Activated gamma-delta T cell (primary cell): Measurements from ENCODE around the gene NUDCD2.
"Not testable (repeated sequence)": the region's sequence is repeated elsewhere in the genome, so short reads cannot be mapped to it uniquely, and the experiment has no call there.

ENCODE experiments used
- DNase-seq: peaks from one replicate; lab custom pipeline; 2025; lab: John Stamatoyannopoulos, UW

Gene NUDCD2

DNA sequence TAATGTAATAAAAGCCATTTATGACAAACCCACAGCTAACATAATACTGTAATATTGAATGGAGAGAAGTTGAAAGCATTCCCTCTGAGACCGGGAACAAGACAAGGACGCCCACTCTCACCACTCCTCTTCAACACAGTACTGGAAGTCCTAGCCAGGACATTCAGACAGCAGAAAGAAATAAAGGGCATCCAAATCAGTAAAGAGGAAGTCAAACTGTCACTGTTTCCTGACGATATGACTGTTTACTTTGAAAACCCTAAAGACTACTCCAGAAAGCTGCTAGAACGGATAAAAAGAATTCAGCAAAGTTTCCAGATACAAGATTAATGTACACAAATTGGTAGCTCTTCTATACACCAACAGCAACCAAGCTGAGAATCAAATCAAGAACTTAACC, 33.8 kb downstream of the NUDCD2 start:
- not testable (repeated sequence) for DNase-seq

DNA sequence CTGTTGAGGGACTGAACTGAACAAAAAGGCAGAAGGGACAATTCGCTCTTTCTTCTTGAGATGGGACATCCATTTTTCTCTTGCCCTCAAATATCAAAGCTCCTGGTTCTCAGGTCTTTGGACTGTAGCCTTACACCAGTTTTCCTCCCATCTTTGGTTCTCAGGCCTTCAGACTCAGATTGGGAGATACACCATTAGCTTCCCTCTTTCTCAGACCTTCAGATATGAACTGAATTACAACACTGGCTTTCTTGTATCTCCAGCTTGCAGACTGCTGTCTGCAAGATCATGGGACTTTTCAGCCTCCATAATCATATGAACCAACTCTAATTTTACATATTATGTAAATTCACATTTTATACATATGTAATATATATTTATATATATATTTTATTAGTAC, 35.1 kb downstream of the NUDCD2 start:
- DNase-seq, result no peak

GRCh38 chr5:163415673-163416072, 44.2 kb downstream of the NUDCD2 start:
- not testable (repeated sequence) for DNase-seq

DNA sequence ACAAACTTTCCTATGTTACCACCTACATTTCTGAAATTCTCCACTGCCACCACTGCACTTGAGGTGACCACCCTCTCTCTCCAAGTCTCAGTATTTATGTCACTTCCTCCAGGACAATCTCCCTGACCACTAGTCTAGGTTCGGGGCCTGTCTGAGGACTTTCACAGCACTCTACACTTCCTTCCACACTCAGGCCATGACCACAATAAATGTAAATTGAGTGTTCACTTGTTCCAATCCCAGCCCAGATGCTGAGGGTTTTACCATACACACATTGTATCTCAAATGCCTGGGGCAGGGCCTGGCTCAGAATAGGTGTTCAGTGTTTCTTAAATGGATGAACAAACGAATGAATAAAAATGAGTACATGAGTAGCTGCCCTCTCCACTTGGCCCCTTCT, 49.4 kb downstream of the NUDCD2 start:
- no peak for DNase-seq

- DNase-seq, result no peak
Observed at GRCh38 chr5:163409384-163409783, 50.5 kb downstream of the NUDCD2 start.

DNA sequence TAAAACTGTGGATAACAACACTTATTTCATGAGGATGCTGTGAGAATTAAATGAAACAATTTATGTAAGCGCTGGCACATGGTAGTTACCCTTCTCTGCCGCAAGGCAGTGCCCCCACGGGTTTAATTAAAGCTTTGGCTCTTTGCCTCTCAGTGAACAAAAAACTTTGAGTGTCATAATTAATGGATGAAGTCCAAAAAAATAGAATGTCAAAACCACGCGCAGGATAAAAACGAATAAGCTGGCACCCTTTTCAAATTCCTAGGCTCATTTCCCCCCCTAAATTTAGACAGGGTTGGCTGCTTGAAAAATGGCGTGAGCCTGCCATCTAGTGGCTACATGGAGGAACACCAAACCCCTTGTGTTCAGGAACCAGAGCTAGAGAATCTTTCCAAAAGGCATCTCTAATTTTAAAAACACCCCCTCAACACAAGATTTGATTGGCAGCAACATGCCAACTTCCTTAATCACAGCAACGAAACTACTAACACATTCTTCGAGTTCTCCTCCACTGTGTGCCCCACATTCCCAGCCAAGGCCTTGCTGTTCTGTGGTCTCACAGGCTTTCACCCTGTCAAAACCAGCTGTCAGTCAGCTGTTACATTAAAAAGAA, 51.5 kb downstream of the NUDCD2 start:
- DNase-seq, result no peak

- no peak for DNase-seq
Observed at GRCh38 chr5:163407034-163407655, 52.8 kb downstream of the NUDCD2 start.

GRCh38 chr5:163404364-163405173, 55.3 kb downstream of the NUDCD2 start:
- no peak for DNase-seq

DNA sequence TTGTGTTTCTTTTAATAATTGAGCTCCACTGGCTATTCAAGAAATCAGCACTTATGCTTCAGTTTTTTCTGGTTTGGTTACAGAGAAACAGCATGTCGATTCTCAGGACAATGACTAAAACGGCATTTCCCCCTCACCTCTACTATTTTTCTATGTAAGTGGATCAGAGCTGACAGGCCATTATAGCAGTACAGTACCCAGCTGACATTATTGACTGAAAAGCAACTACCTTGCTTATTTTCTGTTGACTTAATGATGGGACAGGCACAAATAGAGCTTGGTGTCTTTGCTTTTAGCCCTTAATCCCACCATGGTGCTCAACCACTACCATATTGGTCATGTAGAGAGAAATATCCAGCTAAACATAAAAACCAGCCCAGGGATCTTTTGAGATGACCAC, 57.9 kb downstream of the NUDCD2 start:
- DNase-seq, result no peak

GRCh38 chr5:163401271-163401670, 58.6 kb downstream of the NUDCD2 start:
- no peak for DNase-seq

GRCh38 chr5:163399923-163400322, 60.0 kb downstream of the NUDCD2 start:
- DNase-seq, result no peak

DNA sequence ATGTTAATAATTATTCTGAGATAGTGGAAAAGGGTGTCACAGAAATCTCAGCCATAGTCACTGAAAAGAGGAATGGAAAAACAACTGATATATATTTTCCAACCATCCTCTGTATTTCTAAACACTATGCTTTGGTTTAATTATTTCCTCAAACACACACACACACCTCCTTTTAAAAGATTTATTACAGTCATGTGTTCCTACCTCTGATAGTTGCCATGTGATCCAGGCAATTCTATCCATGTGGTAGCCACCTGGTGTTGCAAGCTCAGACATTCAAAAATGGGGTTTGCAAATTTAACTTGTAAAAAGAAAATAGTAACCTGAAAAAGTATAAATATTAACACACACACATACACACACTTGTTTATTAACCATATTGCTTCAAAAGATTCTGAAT, 62.5 kb downstream of the NUDCD2 start:
- DNase-seq, result no peak

DNA sequence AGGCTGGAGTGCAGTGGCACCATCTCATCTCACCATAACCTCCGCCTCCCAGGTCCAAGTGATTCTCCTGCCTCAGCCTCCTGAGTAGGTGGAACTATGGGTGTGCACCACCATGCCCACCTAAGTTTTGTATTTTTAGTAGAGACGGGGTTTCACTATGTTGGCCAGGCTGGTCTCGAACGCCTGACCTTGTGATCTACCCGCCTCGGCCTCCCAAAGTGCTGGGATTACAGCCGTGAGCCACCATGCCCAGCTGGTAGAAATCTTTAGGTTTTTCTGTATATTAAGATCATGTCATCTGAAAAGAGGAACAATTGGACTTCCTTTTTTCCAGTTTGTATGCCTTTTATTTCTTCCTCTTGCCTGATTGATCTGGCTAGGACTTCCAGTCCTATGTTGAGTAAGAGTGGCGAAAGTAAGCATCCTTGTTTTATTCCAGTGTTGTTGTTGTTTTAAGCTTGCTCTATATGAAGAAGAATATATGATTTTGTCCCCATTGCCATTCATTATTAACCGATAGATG, 63.0 kb downstream of the NUDCD2 start:
- DNase-seq, result not testable (repeated sequence)
